Fibroblast of peridontal ligament (primary cell): ENCODE results near the gene MARCHF7.
"Not testable (repeated sequence)": the region's sequence is repeated elsewhere in the genome, so short reads cannot be mapped to it uniquely, and the experiment has no call there.

Experiments used
- DNase-seq: peaks from one replicate; pipeline ENCODE4 v3.0.0-alpha.2; 2010; ENCODE audit errors: extremely low read depth

MARCHF7 gene

GRCh38 chr2:159716857-159717256 lies 4.6 kb downstream of the MARCHF7 start:
- DNase-seq = no peak

- DNase-seq = no peak
These were observed 8.4 kb downstream of the MARCHF7 start for GRCh38 chr2:159720676-159721075.

- no peak for DNase-seq
These were observed 10.3 kb downstream of the MARCHF7 start for GRCh38 chr2:159722580-159722979.

GRCh38 chr2:159724795-159725572 lies 12.7 kb downstream of the MARCHF7 start:
- DNase-seq = not testable (repeated sequence)

- no peak for DNase-seq
These were observed 13.4 kb downstream of the MARCHF7 start for GRCh38 chr2:159725713-159726112.

GRCh38 chr2:159728629-159729028 lies 16.3 kb downstream of the MARCHF7 start:
- no peak for DNase-seq

- DNase-seq = no peak
These were observed 23.3 kb downstream of the MARCHF7 start for GRCh38 chr2:159735648-159736047.

- peak; percentile 52 for DNase-seq
These were observed 23.7 kb downstream of the MARCHF7 start for GRCh38 chr2:159736048-159736447.

- DNase-seq = no peak
These were observed 25.1 kb downstream of the MARCHF7 start for GRCh38 chr2:159737292-159737916.

- DNase-seq = no peak
These were observed 25.6 kb downstream of the MARCHF7 start for GRCh38 chr2:159737917-159738296.

- no peak for DNase-seq
These were observed 26.4 kb downstream of the MARCHF7 start for GRCh38 chr2:159738509-159739390.

- DNase-seq = no peak
These were observed 30.5 kb downstream of the MARCHF7 start for GRCh38 chr2:159742846-159743245.

GRCh38 chr2:159744363-159744762 lies 32.1 kb downstream of the MARCHF7 start:
- no peak for DNase-seq

GRCh38 chr2:159745237-159745636 lies 32.9 kb downstream of the MARCHF7 start:
- DNase-seq = not testable (repeated sequence)

- no peak for DNase-seq
These were observed 35.8 kb downstream of the MARCHF7 start for GRCh38 chr2:159748089-159748488.

- no peak for DNase-seq
These were observed 38.6 kb downstream of the MARCHF7 start for GRCh38 chr2:159750873-159751272.

GRCh38 chr2:159753797-159754196 lies 41.5 kb downstream of the MARCHF7 start:
- no peak for DNase-seq

- DNase-seq = no peak
These were observed 42.7 kb downstream of the MARCHF7 start for GRCh38 chr2:159755014-159755413.

- DNase-seq = no peak
These were observed 43.5 kb downstream of the MARCHF7 start for GRCh38 chr2:159755788-159756187.

- DNase-seq = peak; percentile 56
These were observed 45.9 kb downstream of the MARCHF7 start for GRCh38 chr2:159758239-159758638.

GRCh38 chr2:159758686-159759085 lies 46.4 kb downstream of the MARCHF7 start:
- no peak for DNase-seq

GRCh38 chr2:159759577-159759976 lies 47.3 kb downstream of the MARCHF7 start:
- DNase-seq = no peak
